ENCODE data around the gene PCMT1. TPM values are rescaled to one million over a fixed set of nuclear protein-coding genes. Genes with fewer than 3 reads are reported as not detected.

The PCMT1 gene
- 100 to 1,000 TPM; 115 to 157 (median 125) TPM for polyA plus RNA-seq (ENCODE audit: low read depth in 6 of 6)

GRCh38 chr6:149749594-149750135, at the start of gene PCMT1:
Gene PCMT1 (plus strand): TSS chr6:149749741. CDS start chr6:149749902, 161 bp downstream.
- H3K36me3 Mint-ChIP-seq, result no peaks in the 10 kb centered on the region
- DNase-seq, result peak; percentile 95
- H3K27me3 Mint-ChIP-seq, result no peaks in the 10 kb centered on the region
- peak within 1 kb of the TSS; percentile 63 to 92 (median 86) for H3K27ac Mint-ChIP-seq
- peak; percentile 81 to 84 for ATAC-seq (ENCODE audit: low read depth in 2 of 2)
- peak within 1 kb of the TSS; percentile 84 to 99 (median 89) for H3K4me3 Mint-ChIP-seq
- no peaks in the 10 kb centered on the region for H3K9me3 Mint-ChIP-seq
- H3K4me1 Mint-ChIP-seq, result peaks cover 15 to 45% (median 24%) of the 10 kb centered on the region in 3 donors

- H3K4me3 Mint-ChIP-seq, result no peak overlapping the region
- DNase-seq (no peak), ATAC-seq (ENCODE audit: low read depth in 2 of 2) (no peak)
- H3K4me1 Mint-ChIP-seq, result peaks cover 12 to 30% (median 18%) of the 10 kb centered on the region in 3 donors
- H3K9me3 Mint-ChIP-seq, result no peaks in the 10 kb centered on the region
- H3K36me3 Mint-ChIP-seq, result peaks cover 0 to 5% of the 10 kb centered on the region in 2 donors
- H3K27ac Mint-ChIP-seq, result no peak overlapping the region
- H3K27me3 Mint-ChIP-seq, result no peaks in the 10 kb centered on the region
These were observed 47.8 kb upstream of the PCMT1 start for GRCh38 chr6:149701714-149702113.

GRCh38 chr6:149711711-149712110, 37.8 kb upstream of the PCMT1 start:
- no peak for DNase-seq
- Mint-ChIP-seq H3K4me3 (no peak overlapping the region), H3K27ac (peak overlapping the region in 2 of 6 donors; percentile 66 to 86), H3K27me3 (no peaks in the 10 kb centered on the region), H3K4me1 (peaks cover 37 to 77% (median 45%) of the 10 kb centered on the region in 3 donors), H3K9me3 (no peaks in the 10 kb centered on the region), H3K36me3 (no peaks in the 10 kb centered on the region)
- no peak for ATAC-seq (ENCODE audit: low read depth in 2 of 2)

- ATAC-seq (ENCODE audit: low read depth in 2 of 2), result no peak
- no peaks in the 10 kb centered on the region for H3K27me3 Mint-ChIP-seq
- DNase-seq, result no peak
- peak overlapping the region in 1 of 6 donors; percentile 60 for H3K27ac Mint-ChIP-seq
- H3K36me3 Mint-ChIP-seq, result no peaks in the 10 kb centered on the region
- peaks cover 36 to 61% (median 37%) of the 10 kb centered on the region in 3 donors for H3K4me1 Mint-ChIP-seq
- no peak overlapping the region for H3K4me3 Mint-ChIP-seq
- no peaks in the 10 kb centered on the region for H3K9me3 Mint-ChIP-seq
These were observed 35.1 kb upstream of the PCMT1 start for GRCh38 chr6:149714442-149714841.

DNA sequence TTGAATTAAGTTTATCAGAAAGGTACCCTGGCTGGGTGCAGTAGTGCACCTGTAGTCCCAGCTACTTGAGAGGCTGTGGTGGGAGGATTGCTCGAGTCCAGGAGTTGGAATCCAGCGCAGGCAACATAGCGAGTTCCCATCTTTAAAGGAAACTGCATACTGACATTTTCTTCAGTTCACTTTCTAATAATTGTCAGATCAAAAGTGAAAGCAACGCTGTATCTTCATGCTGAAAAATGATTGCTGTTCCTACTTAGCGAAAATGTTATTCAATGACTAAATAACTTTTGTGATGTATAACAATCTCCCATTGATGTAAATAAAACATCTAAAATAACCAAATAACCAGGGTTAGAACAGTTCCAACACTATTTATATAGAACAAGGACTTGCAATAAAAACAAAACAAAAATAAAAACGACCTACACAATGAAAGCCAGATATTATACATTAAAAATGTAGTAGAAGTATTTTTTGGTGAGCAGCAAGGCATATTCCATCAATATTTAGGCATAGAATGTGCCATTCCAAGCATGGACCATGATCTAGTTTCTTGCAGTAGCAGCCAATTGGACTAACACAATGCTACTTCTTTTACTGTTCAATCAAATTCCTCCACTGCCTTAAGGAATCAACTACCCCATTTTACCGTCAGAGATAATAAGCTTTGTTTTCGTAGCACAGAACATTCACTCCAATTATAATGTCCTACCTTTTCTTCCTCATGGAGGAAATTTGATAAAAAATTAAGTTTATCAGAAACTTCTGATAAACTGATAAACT, 33.2 kb upstream of the PCMT1 start:
- Mint-ChIP-seq H3K9me3 (no peaks in the 10 kb centered on the region), H3K4me3 (peak overlapping the region; percentile 93 to 100 (median 96)), H3K27me3 (no peaks in the 10 kb centered on the region), H3K27ac (peak overlapping the region in 4 of 6 donors; percentile 67 to 96 (median 83)), H3K36me3 (no peaks in the 10 kb centered on the region), H3K4me1 (peaks cover 21 to 42% (median 21%) of the 10 kb centered on the region in 3 donors)
- no peak for ATAC-seq (ENCODE audit: low read depth in 2 of 2)
- DNase-seq, result no peak

DNA sequence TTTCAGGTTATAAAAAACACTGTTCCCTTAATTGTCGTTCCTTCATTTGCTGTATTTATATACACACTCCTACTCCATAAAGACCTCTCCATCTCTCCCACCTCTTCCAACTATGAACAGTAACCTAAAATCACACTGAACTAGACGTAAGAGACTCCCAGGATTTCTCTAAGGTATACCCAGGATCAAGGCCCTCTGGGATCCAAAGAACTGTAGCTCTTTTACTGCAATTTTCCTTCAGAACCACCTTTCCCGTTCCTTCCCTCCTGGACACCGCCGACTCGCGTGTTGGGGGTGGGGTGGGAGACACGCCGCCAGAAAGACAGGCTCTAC, 32.3 kb upstream of the PCMT1 start:
- Mint-ChIP-seq H3K4me3 (peak overlapping the region; percentile 93 to 100 (median 96)), H3K9me3 (no peaks in the 10 kb centered on the region), H3K36me3 (no peaks in the 10 kb centered on the region), H3K27ac (peak overlapping the region; percentile 93 to 98 (median 96)), H3K27me3 (no peaks in the 10 kb centered on the region), H3K4me1 (peaks cover 16 to 37% (median 17%) of the 10 kb centered on the region in 3 donors)
- ATAC-seq (ENCODE audit: low read depth in 2 of 2) (no peak), DNase-seq (no peak)

DNA sequence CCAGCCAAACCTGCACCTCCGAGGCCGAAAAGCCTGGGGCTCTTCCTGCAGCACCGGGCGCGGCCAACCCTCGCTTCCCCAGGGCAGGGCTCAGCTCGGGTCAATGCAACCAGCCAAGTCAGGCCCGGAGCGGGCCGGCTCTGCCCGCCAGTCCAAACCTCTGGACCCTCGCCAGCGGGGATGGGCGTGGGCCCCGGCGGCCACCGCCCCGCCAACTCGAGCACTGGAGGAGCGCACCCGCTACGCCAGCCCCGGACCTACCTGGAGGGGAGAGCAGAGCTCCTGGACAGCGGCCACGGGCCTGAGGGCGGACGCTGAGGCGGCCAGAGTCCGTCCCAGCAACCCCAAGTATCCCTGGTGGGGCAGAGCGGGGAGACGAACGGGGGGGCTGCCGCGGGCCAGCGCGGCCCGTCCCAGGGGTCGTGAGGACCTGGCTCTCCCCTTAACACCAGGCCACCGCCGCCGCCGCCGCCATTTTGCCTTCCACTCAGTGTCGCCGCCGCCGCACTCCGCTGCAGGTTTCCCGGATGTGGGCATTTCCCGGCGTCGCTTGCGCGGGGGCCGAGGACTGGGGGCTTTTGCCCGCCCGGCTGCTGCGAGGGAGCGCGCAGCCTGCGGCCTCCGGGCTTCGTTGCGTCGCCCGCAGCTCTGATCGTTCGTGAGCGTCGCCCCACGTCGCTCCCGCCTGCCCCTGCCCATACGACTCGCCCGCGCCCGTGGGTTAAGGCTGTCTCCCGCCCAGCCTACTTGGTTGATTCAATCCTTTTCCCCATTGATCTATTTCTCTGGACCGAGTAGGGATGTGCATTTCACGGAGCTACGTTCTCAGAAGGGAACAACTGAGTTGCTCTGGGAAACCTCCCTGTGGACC, 31.7 kb upstream of the PCMT1 start, which contains the start of gene LATS1:
LATS1 (minus strand) TSS at position 514 of the 871 bp plus-strand sequence. CDS start 15,975 bp downstream, outside the sequence.
- Mint-ChIP-seq H3K36me3 (no peaks in the 10 kb centered on the region), H3K27me3 (no peaks in the 10 kb centered on the region), H3K9me3 (no peaks in the 10 kb centered on the region), H3K4me1 (peaks cover 16 to 37% (median 17%) of the 10 kb centered on the region in 3 donors), H3K27ac (peak within 1 kb of the TSS; percentile 93 to 98 (median 96)), H3K4me3 (peak within 1 kb of the TSS; percentile 93 to 100 (median 96))
- DNase-seq (peak; percentile 93), ATAC-seq (ENCODE audit: low read depth in 2 of 2) (peak; percentile 93 to 96)

DNA sequence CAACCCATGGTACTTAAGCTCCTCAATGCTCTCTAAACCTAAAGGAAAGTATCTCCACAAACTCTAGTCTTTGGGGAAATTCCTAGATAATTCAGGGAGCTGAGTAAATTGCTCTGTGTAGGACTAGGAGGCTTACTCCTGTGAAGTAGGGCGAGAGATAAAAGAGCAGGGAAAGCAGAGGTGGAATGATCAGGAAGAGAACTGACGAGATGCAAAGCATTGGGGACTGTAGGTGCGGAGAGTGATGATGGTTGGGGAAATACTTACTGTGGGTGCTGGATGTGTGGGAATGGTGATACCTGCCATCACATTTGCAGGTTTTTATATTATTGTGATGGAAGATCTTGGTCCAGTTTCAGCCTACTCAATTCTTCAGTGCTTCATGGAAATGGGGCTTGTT, 30.0 kb upstream of the PCMT1 start:
- Mint-ChIP-seq H3K4me3 (peak overlapping the region in 6 of 8 donors; percentile 71 to 96 (median 76)), H3K36me3 (no peaks in the 10 kb centered on the region), H3K27me3 (no peaks in the 10 kb centered on the region), H3K4me1 (peaks cover 20 to 28% (median 21%) of the 10 kb centered on the region in 3 donors), H3K27ac (peak overlapping the region in 2 of 6 donors; percentile 51 to 68), H3K9me3 (no peaks in the 10 kb centered on the region)
- DNase-seq (no peak), ATAC-seq (ENCODE audit: low read depth in 2 of 2) (no peak)

DNA sequence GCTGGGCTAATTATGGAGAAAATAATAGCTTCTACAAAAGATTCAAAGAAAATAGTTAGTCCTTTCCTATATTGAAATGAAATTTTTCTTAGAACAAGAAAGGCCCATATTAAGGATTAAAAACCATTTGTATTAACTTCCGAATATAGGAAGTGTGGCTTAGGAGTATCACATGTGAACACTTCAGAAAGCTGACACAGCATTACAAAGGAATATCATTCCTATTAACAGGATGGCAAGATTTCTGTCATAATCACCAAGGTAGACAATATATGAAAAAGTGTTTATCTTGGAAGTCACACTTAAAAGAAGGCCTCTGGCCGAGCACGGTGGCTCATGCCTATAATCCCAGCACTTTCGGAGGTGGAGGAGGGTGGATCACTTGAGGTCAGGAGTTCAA, 26.3 kb upstream of the PCMT1 start:
- Mint-ChIP-seq H3K27me3 (no peaks in the 10 kb centered on the region), H3K4me1 (peaks cover 10 to 11% (median 11%) of the 10 kb centered on the region in 3 donors), H3K4me3 (no peak overlapping the region), H3K9me3 (no peaks in the 10 kb centered on the region), H3K36me3 (no peaks in the 10 kb centered on the region), H3K27ac (peak overlapping the region in 1 of 6 donors; percentile 69)
- ATAC-seq (ENCODE audit: low read depth in 2 of 2) (no peak), DNase-seq (no peak)

- DNase-seq, result peak; percentile 20
- Mint-ChIP-seq H3K27me3 (no peaks in the 10 kb centered on the region), H3K4me3 (no peak overlapping the region), H3K36me3 (no peaks in the 10 kb centered on the region), H3K27ac (peak overlapping the region in 2 of 6 donors; percentile 64 to 69), H3K4me1 (peaks cover 13 to 16% (median 14%) of the 10 kb centered on the region in 3 donors), H3K9me3 (no peaks in the 10 kb centered on the region)
- peak; percentile 64 to 77 for ATAC-seq (ENCODE audit: low read depth in 2 of 2)
These were observed 25.6 kb upstream of the PCMT1 start for GRCh38 chr6:149723771-149724417.

- Mint-ChIP-seq H3K4me1 (peaks cover 14 to 22% (median 19%) of the 10 kb centered on the region in 3 donors), H3K36me3 (no peaks in the 10 kb centered on the region), H3K4me3 (no peak overlapping the region), H3K9me3 (no peaks in the 10 kb centered on the region), H3K27me3 (no peaks in the 10 kb centered on the region), H3K27ac (no peak overlapping the region)
- DNase-seq (no peak), ATAC-seq (ENCODE audit: low read depth in 2 of 2) (no peak)
These were observed 23.8 kb upstream of the PCMT1 start for GRCh38 chr6:149725785-149726184.

DNA sequence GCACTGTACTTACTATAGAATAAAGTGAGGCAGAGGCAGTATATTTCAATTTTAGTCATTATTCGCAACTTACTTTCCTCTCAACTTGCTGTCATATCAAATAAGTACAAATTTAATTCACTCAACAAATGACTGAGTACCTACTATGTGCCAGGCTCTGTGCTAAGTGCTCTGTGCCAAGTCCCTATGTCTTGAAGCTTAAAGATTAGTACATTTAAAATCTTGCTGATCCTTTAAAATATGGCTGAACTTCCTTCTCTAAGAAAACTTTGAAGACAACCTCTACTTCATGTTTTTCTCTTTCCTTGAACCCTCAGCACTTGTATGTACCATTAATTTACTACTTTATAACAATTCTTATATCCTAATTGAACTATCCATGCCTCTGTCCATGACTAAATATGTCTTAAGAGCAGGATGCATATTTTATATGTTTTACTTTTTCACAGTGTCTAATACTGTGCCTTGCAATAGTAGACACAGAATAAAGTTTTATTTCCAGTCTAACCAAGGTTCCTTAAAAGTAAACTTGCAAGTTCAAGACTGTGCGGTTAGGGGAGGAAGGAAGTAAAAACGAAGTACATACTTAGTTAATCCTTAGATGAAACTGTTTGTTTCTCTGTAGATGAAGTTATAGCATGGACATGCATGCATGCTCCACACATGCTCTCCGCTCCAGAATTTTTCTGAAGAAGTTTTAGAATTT, 21.6 kb upstream of the PCMT1 start:
- H3K4me3 Mint-ChIP-seq, result peak overlapping the region in 1 of 8 donors; percentile 35
- no peak for DNase-seq
- H3K9me3 Mint-ChIP-seq, result no peaks in the 10 kb centered on the region

More for the DNA sequence above, 21.6 kb upstream of the PCMT1 start:
- Mint-ChIP-seq H3K36me3 (no peaks in the 10 kb centered on the region), H3K27me3 (no peaks in the 10 kb centered on the region), H3K27ac (peak overlapping the region in 5 of 6 donors; percentile 54 to 92 (median 75)), H3K4me1 (peaks cover 14 to 22% (median 19%) of the 10 kb centered on the region in 3 donors)
- ATAC-seq (ENCODE audit: low read depth in 2 of 2), result peak in 1 of 2 donors; percentile 48

Measured in naive B cell (primary cell).